HTERT RPE-1 (cell line): Measurements from ENCODE around the gene PCGF3.
"Not testable (repeated sequence)": the region's sequence is repeated elsewhere in the genome, so short reads cannot be mapped to it uniquely, and the experiment has no call there.

Experiments used
- in situ Hi-C: fragments of 300-500 bp; cut with MboI; formaldehyde crosslinking; loops from 4 replicates; pipeline ENCODE4 v1.14.3; 2020; ENCODE audit warnings: low sequenced_read_pairs

The PCGF3 gene

GRCh38 chr4:722851-723360 lies 17.3 kb downstream of the PCGF3 start:
- in situ Hi-C loops: no loop called here

- in situ Hi-C loops: no loop called here
Observed at GRCh38 chr4:723751-724530, 18.3 kb downstream of the PCGF3 start.

GRCh38 chr4:725391-726234 lies 20.0 kb downstream of the PCGF3 start:
- in situ Hi-C loops: no loop called here

GRCh38 chr4:726235-726787 lies 20.7 kb downstream of the PCGF3 start:
- in situ Hi-C loops: no loop called here

- in situ Hi-C loops: no loop called here
Observed at GRCh38 chr4:726838-727237, 21.2 kb downstream of the PCGF3 start.

- in situ Hi-C loops: no loop called here
Observed at GRCh38 chr4:727576-727975, 21.9 kb downstream of the PCGF3 start.

- in situ Hi-C loops: no loop called here
Observed at GRCh38 chr4:729336-730315, 24.0 kb downstream of the PCGF3 start.

GRCh38 chr4:730511-730910 lies 24.9 kb downstream of the PCGF3 start:
- in situ Hi-C loops: no loop called here

GRCh38 chr4:730946-731904 lies 25.6 kb downstream of the PCGF3 start:
- in situ Hi-C loops: not testable (repeated sequence)

- in situ Hi-C loops: not testable (repeated sequence)
Observed at GRCh38 chr4:731954-732353, 26.3 kb downstream of the PCGF3 start.

GRCh38 chr4:732486-732885 lies 26.9 kb downstream of the PCGF3 start:
- in situ Hi-C loops: no loop called here

GRCh38 chr4:732911-733630 lies 27.4 kb downstream of the PCGF3 start:
- in situ Hi-C loops: no loop called here

GRCh38 chr4:733631-733980 lies 28.0 kb downstream of the PCGF3 start:
- in situ Hi-C loops: no loop called here

- in situ Hi-C loops: no loop called here
Observed at GRCh38 chr4:734075-734474, 28.4 kb downstream of the PCGF3 start.

- in situ Hi-C loops: no loop called here
Observed at GRCh38 chr4:734951-735350, 29.3 kb downstream of the PCGF3 start.

GRCh38 chr4:735583-735982 lies 30.0 kb downstream of the PCGF3 start:
- in situ Hi-C loops: no loop called here

GRCh38 chr4:736561-736960 lies 30.9 kb downstream of the PCGF3 start:
- in situ Hi-C loops: not testable (repeated sequence)

- in situ Hi-C loops: no loop called here
Observed at GRCh38 chr4:738781-739280, 33.2 kb downstream of the PCGF3 start.

- in situ Hi-C loops: no loop called here
Observed at GRCh38 chr4:739569-739968, 33.9 kb downstream of the PCGF3 start.
